Sigmoid colon (tissue), 7 donors: ENCODE measurements around the gene KLHL29. TPM values are rescaled to one million over a fixed set of nuclear protein-coding genes. Genes with fewer than 3 reads are reported as not detected.
A peak's percentile ranks its signal among the peaks of the same experiment; 100 is the strongest.

ENCODE experiments used
- DNase-seq: peaks from one replicate; pipeline ENCODE4 v3.0.0-alpha.2; 2019
- H3K27ac ChIP-seq, 4 donors: fragments of 200-600 bp; sonication (generic); one replicate each; pipeline ENCODE4 v1.5.1; 2016 to 2019; ENCODE audit warnings: mild to moderate bottlenecking in 1 of 4
- H3K27me3 ChIP-seq, 3 donors: fragments of 200-600 bp; sonication (generic); one replicate each; pipeline ENCODE4 v1.5.1; 2019; ENCODE audit warnings: mild to moderate bottlenecking in 1 of 3
- H3K36me3 ChIP-seq, 4 donors: fragments of 200-600 bp; sonication (generic); one replicate each; pipeline ENCODE4 v1.5.1; 2016 to 2019
- H3K4me1 ChIP-seq, 4 donors: fragments of 200-600 bp; sonication (generic); one replicate each; pipeline ENCODE4 v1.5.1; 2017 to 2019
- H3K4me3 ChIP-seq, 4 donors: fragments of 200-600 bp; sonication (generic); one replicate each; pipeline ENCODE4 v1.5.1; 2017 to 2019; ENCODE audit warnings: mild to moderate bottlenecking in 2 of 4, moderate library complexity in 1 of 4
- H3K9me3 ChIP-seq, 4 donors: fragments of 200-600 bp in 3 of 4; sonication (generic) in 3 of 4; one replicate each; pipeline versions ENCODE4 v1.5.1 to v1.6.1; 2013 to 2019
- EP300 ChIP-seq, 4 donors: sonication (generic); formaldehyde crosslinking; IDR thresholded peaks; one replicate each; pipeline ENCODE4 v1.6.1; 2017; ENCODE audit warnings: antibody characterized with exemption in 4 of 4
- POLR2A ChIP-seq, 2 donors: fragments of 450-650 bp; IDR thresholded peaks; one replicate each; pipeline ENCODE4 v1.6.1; 2016; ENCODE audit warnings: antibody characterized with exemption in 2 of 2, mild to moderate bottlenecking in 2 of 2, moderate library complexity in 2 of 2
- POLR2AphosphoS5 ChIP-seq, 4 donors: sonication (generic); formaldehyde crosslinking; IDR thresholded peaks; one replicate each; pipeline ENCODE4 v1.6.1; 2017; ENCODE audit warnings: antibody characterized with exemption in 4 of 4
- WGBS, 2 donors: extraction: QIAGEN DNeasy Blood & Tissue Kit; methylation state at CpG; one replicate each; pipeline ENCODE4 v1.1.7; 2013; 5-methylcytosine and 5-hydroxymethylcytosine counted together
- intact Hi-C: fragments of 100-400 bp; cut with DNase I; formaldehyde crosslinking; loops from one replicate; pipeline ENCODE4 v1.15.1; 2023
- polyA plus RNA-seq, 3 donors: library from polyadenylated mRNA; stranded (reverse); fragments of 200-250 nt; gene quantifications; one replicate each; pipeline ENCODE4 v1.2.3, GENCODE V29; 2013
- total RNA-seq, 4 donors: library from RNA; depleted of rRNA; stranded (reverse); fragments of >200 nt; gene quantifications; one replicate each; pipeline ENCODE4 v1.1.0, GENCODE V29; 2016
- TF ChIP-seq, protein P1 (sequence below), 4 experiments: fragments of 450-650 bp in 3 of 4; fragments of 200-600 bp in 1 of 4; IDR thresholded peaks; one replicate each; pipeline ENCODE4 v1.5.1; 2016 to 2019; ENCODE audit warnings: antibody characterized with exemption in 4 of 4, mild to moderate bottlenecking in 3 of 4, moderate library complexity in 2 of 4
- donor health status: healthy with polysubstance abuse.
- donor health status: Bipolar disorder and iron deficiency.
- donor health status: healthy.

KLHL29 gene
- total and polyA plus RNA-seq, 7 donors, result 0.46 to 25.5 (median 6.3) TPM

- Histone ChIP-seq H3K9me3 (no peaks in the 10 kb centered on the region), H3K4me3 (no peak overlapping the region), H3K4me1 (peaks cover 0 to 56% (median 53%) of the 10 kb centered on the region in 4 donors), H3K36me3 (no peaks in the 10 kb centered on the region), H3K27me3 (no peaks in the 10 kb centered on the region), H3K27ac (no peak overlapping the region)
- intact Hi-C loops, result no loop called here
- TF ChIP-seq, protein P1, sequence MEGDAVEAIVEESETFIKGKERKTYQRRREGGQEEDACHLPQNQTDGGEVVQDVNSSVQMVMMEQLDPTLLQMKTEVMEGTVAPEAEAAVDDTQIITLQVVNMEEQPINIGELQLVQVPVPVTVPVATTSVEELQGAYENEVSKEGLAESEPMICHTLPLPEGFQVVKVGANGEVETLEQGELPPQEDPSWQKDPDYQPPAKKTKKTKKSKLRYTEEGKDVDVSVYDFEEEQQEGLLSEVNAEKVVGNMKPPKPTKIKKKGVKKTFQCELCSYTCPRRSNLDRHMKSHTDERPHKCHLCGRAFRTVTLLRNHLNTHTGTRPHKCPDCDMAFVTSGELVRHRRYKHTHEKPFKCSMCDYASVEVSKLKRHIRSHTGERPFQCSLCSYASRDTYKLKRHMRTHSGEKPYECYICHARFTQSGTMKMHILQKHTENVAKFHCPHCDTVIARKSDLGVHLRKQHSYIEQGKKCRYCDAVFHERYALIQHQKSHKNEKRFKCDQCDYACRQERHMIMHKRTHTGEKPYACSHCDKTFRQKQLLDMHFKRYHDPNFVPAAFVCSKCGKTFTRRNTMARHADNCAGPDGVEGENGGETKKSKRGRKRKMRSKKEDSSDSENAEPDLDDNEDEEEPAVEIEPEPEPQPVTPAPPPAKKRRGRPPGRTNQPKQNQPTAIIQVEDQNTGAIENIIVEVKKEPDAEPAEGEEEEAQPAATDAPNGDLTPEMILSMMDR (IDR thresholded peaks at IDR 0.05), result no peak
- no peak for TF ChIP-seq POLR2A (IDR thresholded peaks at IDR 0.05)
- no peak for TF ChIP-seq EP300 (IDR thresholded peaks at IDR 0.05)
- TF ChIP-seq POLR2AphosphoS5 (IDR thresholded peaks at IDR 0.05), result no peak
- no peak for DNase-seq
- WGBS, 2 donors, result 96% methylated on average over 11 of the region's 11 CpGs
Observed at GRCh38 chr2:23528690-23529089, 143.7 kb downstream of the KLHL29 start.

DNA sequence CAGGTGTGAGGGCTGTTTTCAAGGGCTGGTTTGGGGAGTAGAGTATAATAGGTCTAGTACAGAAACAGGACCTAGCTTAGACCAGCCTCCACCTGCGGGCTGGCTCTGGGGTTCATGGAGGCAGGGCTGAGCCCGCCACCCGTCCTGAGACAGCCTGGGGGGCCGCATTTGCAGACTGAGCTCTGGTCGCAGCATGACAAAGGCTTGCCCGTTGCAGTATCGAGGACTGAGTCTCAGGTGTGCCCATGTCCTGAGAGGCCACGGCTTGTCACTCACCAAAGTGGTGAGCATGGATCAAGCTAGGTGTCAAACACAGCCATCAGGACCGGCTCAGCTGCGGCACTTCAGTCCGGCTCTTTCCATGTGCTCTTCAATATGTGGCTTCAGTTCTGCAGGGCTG is 144.7 kb downstream of the KLHL29 start:
- H3K4me3 ChIP-seq, result no peak overlapping the region
- peaks cover 0 to 52% (median 45%) of the 10 kb centered on the region in 4 donors for H3K4me1 ChIP-seq
- no peaks in the 10 kb centered on the region for H3K36me3 ChIP-seq
- DNase-seq, result no peak
- TF ChIP-seq EP300 (IDR thresholded peaks at IDR 0.05) (no peak), POLR2A (IDR thresholded peaks at IDR 0.05) (no peak), POLR2AphosphoS5 (IDR thresholded peaks at IDR 0.05) (no peak)
- WGBS, 2 donors, result 96 to 98% methylated on average over 11 of the region's 11 CpGs
- intact Hi-C loops, result loop anchor here (10.0 kb wide), 1 partner anchor 235 kb away; no protein-coding TSS in a partner anchor
- no peaks in the 10 kb centered on the region for H3K9me3 ChIP-seq
- H3K27ac ChIP-seq, result no peak overlapping the region
- no peaks in the 10 kb centered on the region for H3K27me3 ChIP-seq

DNA sequence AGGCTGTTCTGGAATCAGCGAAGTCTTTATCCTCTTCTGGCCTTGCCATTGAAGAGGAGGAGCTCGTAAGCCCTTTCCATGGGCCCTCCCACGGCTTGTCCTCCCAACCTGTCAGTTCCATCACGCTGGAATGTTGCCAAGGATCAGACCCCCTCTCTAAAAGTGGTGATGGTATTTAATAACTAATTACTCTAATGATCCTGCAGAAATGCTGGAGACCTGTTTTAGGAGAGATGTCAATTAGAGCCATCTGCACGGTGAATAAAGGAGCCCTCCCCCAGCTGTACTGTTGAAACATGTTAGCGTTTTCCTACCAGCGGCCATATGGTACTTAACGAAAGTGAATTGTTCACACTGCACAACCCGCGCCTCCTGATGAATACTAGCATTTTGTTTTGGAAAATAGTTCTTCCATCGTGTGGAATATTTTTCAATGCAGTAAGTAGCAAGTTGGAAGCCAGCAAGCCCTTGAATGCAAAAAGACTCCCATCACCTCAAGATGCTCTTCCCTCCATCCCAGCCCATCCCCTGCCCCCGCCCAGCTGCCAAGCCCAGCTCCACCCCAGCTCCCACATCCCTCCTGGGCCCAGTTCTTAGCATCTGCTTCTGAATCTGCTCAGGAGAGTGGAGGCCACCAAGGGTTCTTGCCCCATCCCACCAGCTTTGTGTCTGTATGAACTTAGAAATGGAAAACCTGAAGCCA is 145.4 kb downstream of the KLHL29 start:
- WGBS, 2 donors, result 89% methylated on average over 12 of the region's 12 CpGs
- peaks cover 0 to 52% (median 41%) of the 10 kb centered on the region in 4 donors for H3K4me1 ChIP-seq
- intact Hi-C loops, result loop anchor here (10.0 kb wide), 1 partner anchor 234 kb away; no protein-coding TSS in a partner anchor
- H3K4me3 ChIP-seq, result no peak overlapping the region
- H3K27ac ChIP-seq, result no peak overlapping the region
- H3K27me3 ChIP-seq, result no peaks in the 10 kb centered on the region
- no peak for DNase-seq
- TF ChIP-seq, protein P1 (IDR thresholded peaks at IDR 0.05), result no peak
- TF ChIP-seq POLR2A (IDR thresholded peaks at IDR 0.05) (no peak), POLR2AphosphoS5 (IDR thresholded peaks at IDR 0.05) (no peak), EP300 (IDR thresholded peaks at IDR 0.05) (no peak)
- no peaks in the 10 kb centered on the region for H3K36me3 ChIP-seq
- no peaks in the 10 kb centered on the region for H3K9me3 ChIP-seq

DNA sequence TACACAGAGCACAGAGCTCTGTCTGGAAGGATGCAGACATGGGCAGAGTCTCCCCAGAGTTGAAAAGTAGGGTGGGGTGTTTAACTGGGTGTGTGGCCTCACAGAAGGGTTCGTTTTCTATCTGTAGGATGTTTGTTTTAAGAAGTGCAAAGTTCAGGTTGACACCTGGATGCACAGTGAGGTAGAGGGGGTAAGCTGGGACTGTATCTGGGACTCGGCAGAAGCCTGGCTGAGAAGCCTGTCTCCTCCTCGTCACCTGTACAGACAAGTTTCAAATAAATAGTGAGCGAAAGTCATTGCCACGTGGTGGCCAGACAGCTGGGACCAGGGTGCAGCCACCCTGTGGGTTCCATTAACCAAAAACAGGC is 145.9 kb downstream of the KLHL29 start:
- TF ChIP-seq EP300 (IDR thresholded peaks at IDR 0.05) (no peak), POLR2A (IDR thresholded peaks at IDR 0.05) (no peak), POLR2AphosphoS5 (IDR thresholded peaks at IDR 0.05) (no peak)
- TF ChIP-seq, protein P1 (IDR thresholded peaks at IDR 0.05), result no peak
- H3K4me3 ChIP-seq, result no peak overlapping the region
- no peaks in the 10 kb centered on the region for H3K36me3 ChIP-seq
- 24 to 79% methylated on average over 5 of the region's 5 CpGs for WGBS, 2 donors
- H3K27me3 ChIP-seq, result no peaks in the 10 kb centered on the region
- H3K9me3 ChIP-seq, result no peaks in the 10 kb centered on the region
- no peak for DNase-seq
- intact Hi-C loops, result loop anchor here (10.0 kb wide), 1 partner anchor 234 kb away; no protein-coding TSS in a partner anchor
- no peak overlapping the region for H3K27ac ChIP-seq
- peaks cover 0 to 51% (median 35%) of the 10 kb centered on the region in 4 donors for H3K4me1 ChIP-seq

- TF ChIP-seq, protein P1 (IDR thresholded peaks at IDR 0.05), result no peak
- TF ChIP-seq EP300 (IDR thresholded peaks at IDR 0.05), result no peak
- TF ChIP-seq POLR2A (IDR thresholded peaks at IDR 0.05), result no peak
- TF ChIP-seq POLR2AphosphoS5 (IDR thresholded peaks at IDR 0.05), result no peak
- Histone ChIP-seq H3K4me3 (no peak overlapping the region), H3K4me1 (peaks cover 0 to 47% (median 33%) of the 10 kb centered on the region in 4 donors), H3K9me3 (no peaks in the 10 kb centered on the region), H3K36me3 (no peaks in the 10 kb centered on the region), H3K27ac (peak overlapping the region in 2 of 4 donors; percentile 80 to 81), H3K27me3 (no peaks in the 10 kb centered on the region)
- 91 to 94% methylated on average over 11 of the region's 11 CpGs for WGBS, 2 donors
- intact Hi-C loops, result loop anchor here (10.0 kb wide), 1 partner anchor 234 kb away; no protein-coding TSS in a partner anchor
- no peak for DNase-seq
Observed at GRCh38 chr2:23531280-23531679, 146.3 kb downstream of the KLHL29 start.
